Nephron (organoid): ENCODE data around the gene PRDX3.
A peak's percentile ranks its signal among the peaks of the same experiment; 100 is the strongest.

Experiments used
- H3K27ac Mint-ChIP-seq, 3 experiments: 2 replicates each; pipeline ENCODE4 v1.8.0; 2020; ENCODE audit warnings: mixed read lengths in 3 of 3, mild to moderate bottlenecking in 2 of 3, moderate library complexity in 1 of 3
- H3K27me3 Mint-ChIP-seq: 2 replicates; pipeline ENCODE4 v1.8.0; 2021; ENCODE audit warnings: low read depth, mild to moderate bottlenecking, moderate library complexity, mixed read lengths
- H3K36me3 Mint-ChIP-seq: 2 replicates; pipeline ENCODE4 v1.8.0; 2020; ENCODE audit warnings: low read depth, mixed read lengths
- H3K4me1 Mint-ChIP-seq: 2 replicates; pipeline ENCODE4 v1.8.0; 2020; ENCODE audit warnings: mixed read lengths
- H3K4me3 Mint-ChIP-seq, 3 experiments: 2 replicates each; pipeline ENCODE4 v1.8.0; 2020; ENCODE audit warnings: mild to moderate bottlenecking in 3 of 3, mixed read lengths in 3 of 3, moderate library complexity in 2 of 3
- H3K9me3 Mint-ChIP-seq: 2 replicates; pipeline ENCODE4 v1.8.0; 2020; ENCODE audit warnings: mixed read lengths
- TF ChIP-seq, protein P1 (sequence below), 3 experiments: fragments of 200-600 bp; sonication (generic); IDR thresholded peaks; one replicate each; pipeline ENCODE4 v1.5.0; 2021; ENCODE audit warnings: antibody characterized with exemption in 3 of 3; ENCODE audit not compliant: unreplicated experiment in 3 of 3

Gene PRDX3

DNA sequence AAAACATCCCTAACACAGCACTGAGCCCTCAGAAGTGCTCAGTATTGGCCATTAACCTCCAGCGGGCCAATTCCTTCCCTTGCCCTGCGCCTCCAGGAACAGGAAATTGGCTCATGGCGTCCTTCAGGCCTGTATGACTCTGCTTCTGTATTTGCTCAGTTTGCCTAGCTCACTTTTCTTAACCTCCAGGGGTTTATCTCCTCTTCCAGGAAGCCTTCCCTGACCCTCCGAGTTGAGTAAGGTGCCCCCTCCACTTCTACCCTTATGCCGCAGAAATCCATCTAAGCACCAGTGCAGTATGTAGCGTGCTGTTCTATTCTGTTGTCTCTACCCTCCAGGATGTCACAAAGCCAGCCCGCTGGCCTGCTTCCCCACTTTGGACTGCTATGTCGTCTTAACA is 12.0 kb downstream of the PRDX3 start:
- Mint-ChIP-seq H3K9me3 (no peaks in the 10 kb centered on the region), H3K36me3 (peaks cover 35% of the 10 kb centered on the region), H3K4me3 (peak overlapping the region; percentile 89 to 96 (median 92)), H3K4me1 (peaks cover 19% of the 10 kb centered on the region), H3K27me3 (peaks cover 3% of the 10 kb centered on the region), H3K27ac (peak overlapping the region in 2 of 3 experiments; percentile 52 to 68)
- TF ChIP-seq, protein P1, sequence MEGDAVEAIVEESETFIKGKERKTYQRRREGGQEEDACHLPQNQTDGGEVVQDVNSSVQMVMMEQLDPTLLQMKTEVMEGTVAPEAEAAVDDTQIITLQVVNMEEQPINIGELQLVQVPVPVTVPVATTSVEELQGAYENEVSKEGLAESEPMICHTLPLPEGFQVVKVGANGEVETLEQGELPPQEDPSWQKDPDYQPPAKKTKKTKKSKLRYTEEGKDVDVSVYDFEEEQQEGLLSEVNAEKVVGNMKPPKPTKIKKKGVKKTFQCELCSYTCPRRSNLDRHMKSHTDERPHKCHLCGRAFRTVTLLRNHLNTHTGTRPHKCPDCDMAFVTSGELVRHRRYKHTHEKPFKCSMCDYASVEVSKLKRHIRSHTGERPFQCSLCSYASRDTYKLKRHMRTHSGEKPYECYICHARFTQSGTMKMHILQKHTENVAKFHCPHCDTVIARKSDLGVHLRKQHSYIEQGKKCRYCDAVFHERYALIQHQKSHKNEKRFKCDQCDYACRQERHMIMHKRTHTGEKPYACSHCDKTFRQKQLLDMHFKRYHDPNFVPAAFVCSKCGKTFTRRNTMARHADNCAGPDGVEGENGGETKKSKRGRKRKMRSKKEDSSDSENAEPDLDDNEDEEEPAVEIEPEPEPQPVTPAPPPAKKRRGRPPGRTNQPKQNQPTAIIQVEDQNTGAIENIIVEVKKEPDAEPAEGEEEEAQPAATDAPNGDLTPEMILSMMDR (IDR thresholded peaks at IDR 0.05; ENCODE audit: unreplicated experiment in 3 of 3), result no peak

DNA sequence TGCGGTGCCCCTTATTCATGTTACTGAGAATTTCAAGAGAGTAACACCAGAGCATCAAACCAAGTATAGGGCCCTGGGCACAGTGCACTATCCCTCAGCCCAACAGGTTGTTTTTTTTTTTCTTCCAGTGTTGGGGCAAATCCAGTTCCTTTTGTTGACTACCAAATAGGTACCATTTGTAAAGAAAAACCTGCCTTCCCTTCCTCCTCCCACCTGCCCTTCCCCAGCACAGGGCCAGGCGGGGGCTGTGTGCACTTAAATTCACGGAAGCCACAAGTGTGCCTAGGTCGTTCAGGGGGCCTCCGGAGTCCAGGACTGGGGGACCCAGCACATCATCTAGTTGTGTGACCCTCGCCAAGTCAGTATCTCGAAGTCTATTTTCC is 12.5 kb downstream of the PRDX3 start:
- Mint-ChIP-seq H3K27me3 (peaks cover 3% of the 10 kb centered on the region), H3K4me1 (peaks cover 21% of the 10 kb centered on the region), H3K4me3 (peak overlapping the region; percentile 89 to 96 (median 92)), H3K9me3 (no peaks in the 10 kb centered on the region), H3K36me3 (peaks cover 30% of the 10 kb centered on the region), H3K27ac (peak overlapping the region; percentile 52 to 72 (median 68))
- TF ChIP-seq, protein P1 (IDR thresholded peaks at IDR 0.05; ENCODE audit: unreplicated experiment in 3 of 3), result no peak

DNA sequence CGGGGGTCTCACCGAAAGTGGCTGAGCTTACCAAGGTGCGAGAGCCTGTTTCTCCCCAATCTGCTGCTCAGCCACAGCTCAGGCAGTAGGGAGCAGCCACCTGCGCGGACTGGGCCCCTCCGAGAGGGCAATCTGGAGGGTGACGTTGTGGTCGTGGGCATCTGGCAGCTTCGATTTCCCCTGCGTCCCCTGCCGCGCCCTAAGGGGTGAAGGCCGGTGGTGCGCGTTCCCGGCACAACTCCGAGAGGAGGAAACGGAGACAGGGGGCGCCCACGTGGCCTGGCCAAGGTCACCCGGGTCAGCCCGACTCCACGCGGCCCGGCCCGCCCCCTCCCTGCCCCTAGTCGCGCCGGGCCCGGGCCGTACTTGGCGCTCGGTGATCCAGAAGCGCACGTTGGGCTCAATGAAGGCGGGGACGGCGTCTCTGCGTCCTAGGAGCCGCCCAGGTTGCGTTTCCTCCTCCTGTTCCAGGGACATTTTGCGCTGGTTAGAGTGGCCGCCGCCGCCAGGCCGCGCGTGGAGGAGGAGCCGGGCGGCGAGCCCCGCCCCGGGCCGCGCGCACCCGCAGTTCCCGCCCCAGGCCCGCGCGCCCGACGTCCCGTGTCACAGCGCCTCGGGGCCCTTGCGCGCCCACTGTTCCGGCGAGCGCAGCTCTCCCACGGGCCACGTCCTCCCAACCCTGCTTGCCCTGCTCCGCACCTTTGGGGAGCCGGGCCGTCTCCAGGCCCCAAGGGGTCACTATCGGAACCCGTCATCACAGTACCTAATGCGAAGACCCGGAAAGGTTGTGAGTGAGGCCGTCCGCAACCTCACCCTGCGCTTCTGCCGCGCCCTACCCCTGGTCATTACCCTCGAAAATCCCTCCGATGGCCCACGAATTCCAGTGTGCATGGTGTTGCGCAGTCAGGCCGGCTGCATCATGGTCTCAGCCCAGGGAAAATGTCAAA is 13.2 kb downstream of the PRDX3 start, which contains the start of gene SFXN4:
Gene SFXN4, minus strand, starts transcription at position 544 of the 947 bp plus-strand sequence. Its CDS starts 67 bp downstream, at position 477.
- H3K4me1 Mint-ChIP-seq, result peaks cover 21% of the 10 kb centered on the region
- H3K9me3 Mint-ChIP-seq, result no peaks in the 10 kb centered on the region
- H3K27ac Mint-ChIP-seq, result peak within 1 kb of the TSS; percentile 52 to 72 (median 68)
- H3K4me3 Mint-ChIP-seq, result peak within 1 kb of the TSS; percentile 89 to 96 (median 92)
- H3K27me3 Mint-ChIP-seq, result peaks cover 3% of the 10 kb centered on the region
- peaks cover 29% of the 10 kb centered on the region for H3K36me3 Mint-ChIP-seq
- TF ChIP-seq, protein P1 (IDR thresholded peaks at IDR 0.05; ENCODE audit: unreplicated experiment in 3 of 3), result no peak

DNA sequence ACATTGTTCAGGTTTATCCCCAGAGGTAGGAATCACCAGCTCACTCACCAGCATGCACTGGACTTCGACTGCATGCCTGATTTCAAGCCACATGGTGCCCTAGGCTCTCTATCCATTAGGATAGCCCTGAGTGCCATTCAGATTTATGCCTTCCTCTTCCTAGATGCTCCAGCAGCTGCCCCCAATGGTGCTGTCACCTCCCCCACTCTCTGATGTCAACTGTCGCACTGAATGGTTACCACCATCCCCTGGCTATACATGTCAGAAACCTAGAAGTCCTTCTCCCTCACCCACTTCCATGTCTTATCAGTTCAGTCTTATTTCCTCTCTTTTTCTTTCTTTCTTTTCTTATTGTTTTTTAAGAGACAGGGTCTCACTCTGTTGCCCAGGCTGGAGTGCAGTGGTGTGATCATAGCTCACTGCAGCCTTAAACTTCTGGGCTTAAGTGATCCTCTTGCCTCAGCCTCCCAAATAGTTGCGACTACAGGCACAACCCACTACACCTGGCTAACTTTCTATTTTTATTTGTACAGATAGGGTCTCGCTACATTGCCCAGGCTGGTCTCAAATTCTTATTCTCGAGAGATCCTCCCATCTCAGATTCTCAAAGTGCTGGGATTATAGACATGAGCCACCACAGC is 16.0 kb downstream of the PRDX3 start:
- H3K4me3 Mint-ChIP-seq, result no peak overlapping the region
- H3K36me3 Mint-ChIP-seq, result peaks cover 13% of the 10 kb centered on the region
- H3K27me3 Mint-ChIP-seq, result no peaks in the 10 kb centered on the region
- peak overlapping the region in 1 of 3 experiments; percentile 16 for H3K27ac Mint-ChIP-seq
- peaks cover 21% of the 10 kb centered on the region for H3K4me1 Mint-ChIP-seq
- TF ChIP-seq, protein P1 (IDR thresholded peaks at IDR 0.05; ENCODE audit: unreplicated experiment in 3 of 3), result no peak
- no peaks in the 10 kb centered on the region for H3K9me3 Mint-ChIP-seq

- no peaks in the 10 kb centered on the region for H3K9me3 Mint-ChIP-seq
- H3K4me1 Mint-ChIP-seq, result peaks cover 20% of the 10 kb centered on the region
- TF ChIP-seq, protein P1 (IDR thresholded peaks at IDR 0.05; ENCODE audit: unreplicated experiment in 3 of 3), result no peak
- no peaks in the 10 kb centered on the region for H3K27me3 Mint-ChIP-seq
- H3K36me3 Mint-ChIP-seq, result peaks cover 8% of the 10 kb centered on the region
- peak overlapping the region in 2 of 3 experiments; percentile 16 to 30 for H3K27ac Mint-ChIP-seq
- H3K4me3 Mint-ChIP-seq, result peak overlapping the region; percentile 25 to 61 (median 33)
Observed at GRCh38 chr10:119161680-119162451, 16.7 kb downstream of the PRDX3 start.
